ENCODE results near the gene ENTREP1.

Gene ENTREP1

GRCh38 chr9:69411246-69411645 lies 86.2 kb downstream of the ENTREP1 start:
- no peak for TF ChIP-seq JUND (IDR thresholded peaks at IDR 0.05; ENCODE audit: low read depth)
- DNase-seq (ENCODE audit: low read depth in 1 of 2, low spot score in 1 of 2): no peak
- in situ Hi-C loops (cut with HindIII; ENCODE audit: low pct_unique_long_range_greater_than_20kb, low sequenced_read_pairs): no loop called here

- in situ Hi-C loops (cut with HindIII; ENCODE audit: low pct_unique_long_range_greater_than_20kb, low sequenced_read_pairs): no loop called here
- no peak for TF ChIP-seq JUND (IDR thresholded peaks at IDR 0.05; ENCODE audit: low read depth)
Measured at GRCh38 chr9:69411931-69412740, 87.1 kb downstream of the ENTREP1 start.

GRCh38 chr9:69412741-69413150 lies 87.7 kb downstream of the ENTREP1 start:
- in situ Hi-C loops (cut with HindIII; ENCODE audit: low pct_unique_long_range_greater_than_20kb, low sequenced_read_pairs): no loop called here
- TF ChIP-seq JUND (IDR thresholded peaks at IDR 0.05; ENCODE audit: low read depth): no peak
- peak in 1 of 2 experiments; percentile 15 for DNase-seq (ENCODE audit: low read depth in 1 of 2, low spot score in 1 of 2)

More at GRCh38 chr9:69411931-69412740, 87.1 kb downstream of the ENTREP1 start:
- DNase-seq (ENCODE audit: low read depth in 1 of 2, low spot score in 1 of 2): no peak

- no peak for DNase-seq (ENCODE audit: low read depth in 1 of 2, low spot score in 1 of 2)
- TF ChIP-seq JUND (IDR thresholded peaks at IDR 0.05; ENCODE audit: low read depth): no peak
- in situ Hi-C loops (cut with HindIII; ENCODE audit: low pct_unique_long_range_greater_than_20kb, low sequenced_read_pairs): no loop called here
Measured at GRCh38 chr9:69420611-69421270, 95.7 kb downstream of the ENTREP1 start.

GRCh38 chr9:69421908-69422801 lies 97.1 kb downstream of the ENTREP1 start:
- in situ Hi-C loops (cut with HindIII; ENCODE audit: low pct_unique_long_range_greater_than_20kb, low sequenced_read_pairs): no loop called here
- no peak for TF ChIP-seq JUND (IDR thresholded peaks at IDR 0.05; ENCODE audit: low read depth)
- DNase-seq (ENCODE audit: low read depth in 1 of 2, low spot score in 1 of 2): peak; percentile 51 to 65

GRCh38 chr9:69425136-69425801 lies 100.3 kb downstream of the ENTREP1 start:
- in situ Hi-C loops (cut with HindIII; ENCODE audit: low pct_unique_long_range_greater_than_20kb, low sequenced_read_pairs): no loop called here
- no peak for TF ChIP-seq JUND (IDR thresholded peaks at IDR 0.05; ENCODE audit: low read depth)
- peak in 1 of 2 experiments; percentile 47 for DNase-seq (ENCODE audit: low read depth in 1 of 2, low spot score in 1 of 2)

- in situ Hi-C loops (cut with HindIII; ENCODE audit: low pct_unique_long_range_greater_than_20kb, low sequenced_read_pairs): no loop called here
- no peak for DNase-seq (ENCODE audit: low read depth in 1 of 2, low spot score in 1 of 2)
- TF ChIP-seq JUND (IDR thresholded peaks at IDR 0.05; ENCODE audit: low read depth): no peak
Measured at GRCh38 chr9:69427286-69427685, 102.3 kb downstream of the ENTREP1 start.

GRCh38 chr9:69428017-69428785 lies 103.2 kb downstream of the ENTREP1 start:
- in situ Hi-C loops (cut with HindIII; ENCODE audit: low pct_unique_long_range_greater_than_20kb, low sequenced_read_pairs): no loop called here
- TF ChIP-seq JUND (IDR thresholded peaks at IDR 0.05; ENCODE audit: low read depth): no peak
- no peak for DNase-seq (ENCODE audit: low read depth in 1 of 2, low spot score in 1 of 2)

GRCh38 chr9:69429281-69429680 lies 104.3 kb downstream of the ENTREP1 start:
- no peak for DNase-seq (ENCODE audit: low read depth in 1 of 2, low spot score in 1 of 2)
- TF ChIP-seq JUND (IDR thresholded peaks at IDR 0.05; ENCODE audit: low read depth): no peak
- in situ Hi-C loops (cut with HindIII; ENCODE audit: low pct_unique_long_range_greater_than_20kb, low sequenced_read_pairs): no loop called here

GRCh38 chr9:69430206-69430605 lies 105.2 kb downstream of the ENTREP1 start:
- in situ Hi-C loops (cut with HindIII; ENCODE audit: low pct_unique_long_range_greater_than_20kb, low sequenced_read_pairs): no loop called here
- TF ChIP-seq JUND (IDR thresholded peaks at IDR 0.05; ENCODE audit: low read depth): no peak
- no peak for DNase-seq (ENCODE audit: low read depth in 1 of 2, low spot score in 1 of 2)

GRCh38 chr9:69431203-69431602 lies 106.2 kb downstream of the ENTREP1 start:
- TF ChIP-seq JUND (IDR thresholded peaks at IDR 0.05; ENCODE audit: low read depth): no peak
- no peak for DNase-seq (ENCODE audit: low read depth in 1 of 2, low spot score in 1 of 2)
- in situ Hi-C loops (cut with HindIII; ENCODE audit: low pct_unique_long_range_greater_than_20kb, low sequenced_read_pairs): no loop called here

Measured in T47D (cell line).